SK-N-SH (cell line): ENCODE results near the gene SH3PXD2B. TPM values are rescaled to one million over a fixed set of nuclear protein-coding genes. Genes with fewer than 3 reads are reported as not detected.

Experiments
- CTCF ChIA-PET: fragments of 300-600, 350-600 bp; formaldehyde crosslinking; extraction: SDS; loops from one replicate; lab custom pipeline; 2021; lab: Yijun Ruan, JAX
- POLR2A ChIA-PET: fragments of 350-600 bp; sonication (Branson Sonifier 250); formaldehyde crosslinking; extraction: SDS; loops from one replicate; lab custom pipeline; 2020; ENCODE audit warnings: antibody characterized with exemption, inconsistent platforms; lab: Yijun Ruan, JAX
- DNase-seq: peaks from one replicate; pipeline ENCODE4 v3.0.0; 2012
- H2AFZ ChIP-seq: fragments of 200-600 bp; sonication (generic); 2 replicates; pipeline ENCODE4 v1.8.1; 2016; ENCODE audit warnings: antibody characterized with exemption, mild to moderate bottlenecking, low read depth
- H3F3A ChIP-seq: fragments of 200-600 bp; sonication (generic); replicated peaks from 2 replicates; pipeline ENCODE3; 2016; ENCODE audit warnings: antibody characterized with exemption, mild to moderate bottlenecking; ENCODE audit not compliant: insufficient read depth
- H3K27ac ChIP-seq, 2 experiments: fragments of 200-500 bp in 1 of 2; fragments of 200-600 bp in 1 of 2; sonication (Bioruptor generic) in 1 of 2; sonication (generic), shearing (Covaris generic) in 1 of 2; 2 replicates each; pipeline versions ENCODE4 v1.5.1 to v1.6.1; 2014 to 2016; ENCODE audit warnings: low read depth in 2 of 2, inconsistent platforms in 1 of 2, low read length in 1 of 2, mild to moderate bottlenecking in 1 of 2, mixed read lengths in 1 of 2
- H3K27me3 ChIP-seq: fragments of 200-600 bp; sonication (generic), shearing (Covaris generic); 2 replicates; pipeline ENCODE4 v1.6.1; 2016; ENCODE audit warnings: mixed run types; ENCODE audit not compliant: insufficient read depth
- H3K36me3 ChIP-seq, 2 experiments: fragments of 200-500 bp in 1 of 2; fragments of 200-600 bp in 1 of 2; sonication (Bioruptor generic) in 1 of 2; sonication (generic) in 1 of 2; replicated peaks in 1 of 2; 2 replicates each; pipeline versions ENCODE3 to v1.5.1; 2014 to 2016; ENCODE audit warnings: low read length in 1 of 2, mild to moderate bottlenecking in 1 of 2; ENCODE audit not compliant: insufficient read depth in 2 of 2, control insufficient read depth in 1 of 2
- H3K4me1 ChIP-seq, 2 experiments: fragments of 200-500 bp in 1 of 2; fragments of 200-600 bp in 1 of 2; sonication (Bioruptor generic) in 1 of 2; sonication (generic), shearing (Covaris generic) in 1 of 2; 2 replicates each; pipeline versions ENCODE4 v1.5.1 to v1.6.1; 2014 to 2016; ENCODE audit warnings: low read depth in 1 of 2, low read length in 1 of 2, mixed run types in 1 of 2; ENCODE audit not compliant: insufficient read depth in 2 of 2, control insufficient read depth in 1 of 2
- H3K4me2 ChIP-seq: fragments of 200-600 bp; sonication (generic), shearing (Covaris generic); 2 replicates; pipeline ENCODE4 v1.6.1; 2017; ENCODE audit warnings: mixed run types
- H3K4me3 ChIP-seq, 2 experiments: fragments of 200-500 bp in 1 of 2; fragments of 200-600 bp in 1 of 2; sonication (Bioruptor generic) in 1 of 2; sonication (generic), shearing (Covaris generic) in 1 of 2; 2 replicates each; pipeline versions ENCODE4 v1.5.1 to v1.8.1; 2014 to 2016; ENCODE audit warnings: low read depth in 2 of 2, inconsistent platforms in 1 of 2, low read length in 1 of 2, mild to moderate bottlenecking in 1 of 2, mixed read lengths in 1 of 2, moderate library complexity in 1 of 2
- H3K79me2 ChIP-seq: fragments of 200-600 bp; sonication (generic); 2 replicates; pipeline ENCODE4 v1.8.1; 2017; ENCODE audit warnings: mild to moderate bottlenecking; ENCODE audit not compliant: insufficient read depth
- H3K9ac ChIP-seq: fragments of 200-600 bp; sonication (generic); 2 replicates; pipeline ENCODE4 v1.6.1; 2017; ENCODE audit warnings: mixed run types
- H3K9me2 ChIP-seq: fragments of 200-600 bp; sonication (generic); 2 replicates; pipeline ENCODE4 v1.6.1; 2017; ENCODE audit warnings: mixed run types
- H3K9me3 ChIP-seq: fragments of 200-600 bp; sonication (generic); 2 replicates; pipeline ENCODE4 v1.6.1; 2017; ENCODE audit warnings: mixed run types, mild to moderate bottlenecking, moderate library complexity
- H4K20me1 ChIP-seq: fragments of 200-600 bp; sonication (generic); 2 replicates; pipeline ENCODE4 v1.6.1; 2017; ENCODE audit warnings: mild to moderate bottlenecking, mixed run types; ENCODE audit not compliant: insufficient read depth
- CHD2 ChIP-seq: fragments of 150-350 bp; IDR thresholded peaks from 2 replicates; pipeline ENCODE4 v1.6.1; 2018; ENCODE audit warnings: low read length; ENCODE audit not compliant: partially characterized antibody
- EP300 ChIP-seq, 2 experiments: IDR thresholded peaks; 2 replicates each; pipeline versions ENCODE4 v1.4.0 to v1.6.1; 2012; ENCODE audit warnings: borderline replicate concordance in 1 of 2, low read depth in 1 of 2, low read length in 1 of 2
- FOXJ3 ChIP-seq: sonication (generic); formaldehyde crosslinking; IDR thresholded peaks from 2 replicates; pipeline ENCODE4 v1.5.1; 2020; ENCODE audit warnings: mild to moderate bottlenecking, missing genetic modification reagents
- FOXM1 ChIP-seq: IDR thresholded peaks from 2 replicates; pipeline ENCODE4 v1.4.0; 2012; ENCODE audit warnings: low read depth, mild to moderate bottlenecking
- GATA2 ChIP-seq: sonication (generic); formaldehyde crosslinking; IDR thresholded peaks from 2 replicates; pipeline ENCODE4 v1.5.0; 2020; ENCODE audit warnings: mild to moderate bottlenecking, missing genetic modification reagents
- MXI1 ChIP-seq: IDR thresholded peaks from 2 replicates; pipeline ENCODE4 v1.6.1; 2012; ENCODE audit warnings: mild to moderate bottlenecking, low read depth, low read length, improper control_type of control experiment
- NRF1 ChIP-seq: IDR thresholded peaks from 2 replicates; pipeline ENCODE4 v1.6.1; 2012; ENCODE audit warnings: low read depth, mild to moderate bottlenecking, low read length
- PBX3 ChIP-seq: IDR thresholded peaks from 2 replicates; pipeline ENCODE4; 2012
- RFX5 ChIP-seq: IDR thresholded peaks from 2 replicates; pipeline ENCODE4 v1.6.1; 2012; ENCODE audit warnings: mild to moderate bottlenecking, improper control_type of control experiment, low read length
- SIN3A ChIP-seq: IDR thresholded peaks from 2 replicates; pipeline ENCODE4 v1.6.1; 2012; ENCODE audit warnings: low read depth, mild to moderate bottlenecking, low read length, moderate library complexity, borderline replicate concordance
- TCF12 ChIP-seq: IDR thresholded peaks from 2 replicates; pipeline ENCODE4 v1.4.0; 2012
- TEAD4 ChIP-seq: IDR thresholded peaks from 2 replicates; pipeline ENCODE4 v1.4.0; 2012; ENCODE audit warnings: mild to moderate bottlenecking, borderline replicate concordance; ENCODE audit not compliant: insufficient read depth
- USF2 ChIP-seq: fragments of 150-350 bp; IDR thresholded peaks from 2 replicates; pipeline ENCODE4 v1.6.1; 2017; ENCODE audit warnings: antibody characterized with exemption, low read length, low read depth, borderline replicate concordance
- ZBTB33 ChIP-seq: IDR thresholded peaks from 2 replicates; pipeline ENCODE4 v1.4.0; 2012; ENCODE audit warnings: low read depth, borderline replicate concordance
- WGBS: methylation state at CpG from one replicate; pipeline ENCODE4 v1.1.6; 2017; ENCODE audit warnings: low lambda C conversion rate; 5-methylcytosine and 5-hydroxymethylcytosine counted together
- polyA plus RNA-seq, 3 experiments: library from polyadenylated mRNA; depleted of rRNA; stranded (reverse); fragments of >200 nt; gene quantifications; 2 replicates each; pipeline ENCODE4 v1.2.3, GENCODE V29; 2012

The SH3PXD2B gene
- polyA plus RNA-seq, 1 of the 3 experiments (the other 2 are of a cell fraction) = 15.0 TPM

- H3K27ac ChIP-seq = no peak overlapping the region
- no peaks in the 10 kb centered on the region for H4K20me1 ChIP-seq
- no peaks in the 10 kb centered on the region for H3K9me2 ChIP-seq
- no peak overlapping the region for H2AFZ ChIP-seq
- no peak overlapping the region for H3K9ac ChIP-seq
- ChIA-PET POLR2A (no interaction called here), CTCF (no interaction called here)
- H3K9me3 ChIP-seq = no peaks in the 10 kb centered on the region
- H3K4me2 ChIP-seq = no peak overlapping the region
- H3F3A ChIP-seq = peaks cover 9% of the 10 kb centered on the region
- no peaks in the 10 kb centered on the region for H3K27me3 ChIP-seq
- no peaks in the 10 kb centered on the region for H3K4me1 ChIP-seq
- H3K4me3 ChIP-seq = no peak overlapping the region
- no peaks in the 10 kb centered on the region for H3K79me2 ChIP-seq
- H3K36me3 ChIP-seq = no peaks in the 10 kb centered on the region
- 85% methylated on average over 7 of the region's 7 CpGs for WGBS
- no peak for DNase-seq
- TF ChIP-seq NRF1 (no peak), RFX5 (no peak), EP300 (IDR thresholded peaks at IDR 0.05; ENCODE audit: borderline replicate concordance in 1 of 2, low read depth in 1 of 2, low read length in 1 of 2) (no peak), GATA2 (CRISPR knock-in tag) (no peak), USF2 (no peak), FOXJ3 (no peak), TCF12 (no peak), MXI1 (no peak)
Measured at GRCh38 chr5:172311026-172311425, 143.3 kb downstream of the SH3PXD2B start.

GRCh38 chr5:172305380-172305779, 148.9 kb downstream of the SH3PXD2B start:
- 53% methylated on average over 2 of the region's 2 CpGs for WGBS
- no peak overlapping the region for H3K9ac ChIP-seq
- no peak overlapping the region for H3K4me3 ChIP-seq
- no peaks in the 10 kb centered on the region for H3K4me1 ChIP-seq
- no peaks in the 10 kb centered on the region; the same call in 1 of the 2 replicates for H3K9me3 ChIP-seq
- CTCF ChIA-PET = interaction anchor here (2.8 kb wide), 1 partner anchor 12 kb away, joined by 11 read pairs; no protein-coding TSS in a partner anchor
- no peak for DNase-seq
- no peaks in the 10 kb centered on the region for H3F3A ChIP-seq
- H3K36me3 ChIP-seq = no peaks in the 10 kb centered on the region
- TF ChIP-seq RFX5 (no peak), SIN3A (no peak), FOXM1 (no peak)
- no peaks in the 10 kb centered on the region for H3K9me2 ChIP-seq
- no peaks in the 10 kb centered on the region for H3K79me2 ChIP-seq
- no peaks in the 10 kb centered on the region for H3K27me3 ChIP-seq
- no peak overlapping the region for H3K4me2 ChIP-seq
- H4K20me1 ChIP-seq = no peaks in the 10 kb centered on the region
- no peak overlapping the region for H3K27ac ChIP-seq
- POLR2A ChIA-PET = no interaction called here
- no peak overlapping the region for H2AFZ ChIP-seq

- H3K9me3 ChIP-seq = no peaks in the 10 kb centered on the region; the same call in 1 of the 2 replicates
- 57% methylated on average over 3 of the region's 3 CpGs for WGBS
- no peaks in the 10 kb centered on the region for H3K79me2 ChIP-seq
- H3K9ac ChIP-seq = no peak overlapping the region
- DNase-seq = no peak
- H2AFZ ChIP-seq = no peak overlapping the region
- no peak overlapping the region for H3K4me3 ChIP-seq
- H4K20me1 ChIP-seq = no peaks in the 10 kb centered on the region
- TF ChIP-seq ZBTB33 (no peak), TEAD4 (peak; percentile 38; the same call in 1 of the 2 replicates), GATA2 (CRISPR knock-in tag) (no peak), RFX5 (no peak), PBX3 (no peak), CHD2 (no peak), FOXJ3 (no peak)
- H3K4me1 ChIP-seq = no peaks in the 10 kb centered on the region
- ChIA-PET CTCF (interaction anchor here (1.0 to 2.8 kb wide), 4 partner anchors 10 to 244 kb away, joined by 3 to 11 read pairs (median 3); partner anchors contain the start of gene STK10), POLR2A (interaction anchor here (0.6 kb wide), 1 partner anchor 110 kb away, joined by 4 read pairs; no protein-coding TSS in a partner anchor)
- H3K36me3 ChIP-seq = no peaks in the 10 kb centered on the region
- no peak overlapping the region for H3K4me2 ChIP-seq
- no peaks in the 10 kb centered on the region for H3K27me3 ChIP-seq
- no peaks in the 10 kb centered on the region for H3K9me2 ChIP-seq
- H3K27ac ChIP-seq = no peak overlapping the region
- H3F3A ChIP-seq = no peaks in the 10 kb centered on the region
Measured at GRCh38 chr5:172303572-172304335, 150.6 kb downstream of the SH3PXD2B start.
